LNCaP clone FGC (cell line): ENCODE results near the gene TTLL12.

Source experiments
- DNase-seq: peaks from one replicate; pipeline ENCODE4 v3.0.0-alpha.2; 2011; ENCODE audit warnings: low read depth
- H3K4me3 ChIP-seq: 2 replicates; pipeline ENCODE4 v1.5.1; 2011; ENCODE audit warnings: mild to moderate bottlenecking, low read depth, low read length, control low read depth
- CTCF ChIP-seq: IDR thresholded peaks from 2 replicates; pipeline ENCODE4 v1.5.1; 2012; ENCODE audit warnings: mild to moderate bottlenecking; ENCODE audit not compliant: control insufficient read depth, insufficient read depth; ENCODE audit errors: extremely low read depth

The TTLL12 gene

GRCh38 chr22:43163241-43163795, 23.6 kb downstream of the TTLL12 start:
- TF ChIP-seq CTCF = no peak
- no peak overlapping the region for H3K4me3 ChIP-seq
- no peak for DNase-seq

GRCh38 chr22:43162412-43163150, 24.4 kb downstream of the TTLL12 start:
- no peak overlapping the region for H3K4me3 ChIP-seq
- no peak for TF ChIP-seq CTCF
- DNase-seq = no peak

- H3K4me3 ChIP-seq = no peak overlapping the region
- no peak for DNase-seq
- TF ChIP-seq CTCF = no peak
Measured at GRCh38 chr22:43160497-43161126, 26.3 kb downstream of the TTLL12 start.

GRCh38 chr22:43159484-43160178, 27.3 kb downstream of the TTLL12 start:
- DNase-seq = no peak

GRCh38 chr22:43158778-43159483, 28.0 kb downstream of the TTLL12 start:
- TF ChIP-seq CTCF = no peak
- no peak for DNase-seq
- H3K4me3 ChIP-seq = no peak overlapping the region

More at GRCh38 chr22:43159484-43160178, 27.3 kb downstream of the TTLL12 start:
- H3K4me3 ChIP-seq = no peak overlapping the region
- no peak for TF ChIP-seq CTCF

- TF ChIP-seq CTCF = no peak
- no peak for DNase-seq
- no peak overlapping the region for H3K4me3 ChIP-seq
Measured at GRCh38 chr22:43157874-43158546, 28.9 kb downstream of the TTLL12 start.
